ENCODE results near the gene CUEDC2.
A peak's percentile ranks its signal among the peaks of the same experiment; 100 is the strongest.

CUEDC2 gene

DNA sequence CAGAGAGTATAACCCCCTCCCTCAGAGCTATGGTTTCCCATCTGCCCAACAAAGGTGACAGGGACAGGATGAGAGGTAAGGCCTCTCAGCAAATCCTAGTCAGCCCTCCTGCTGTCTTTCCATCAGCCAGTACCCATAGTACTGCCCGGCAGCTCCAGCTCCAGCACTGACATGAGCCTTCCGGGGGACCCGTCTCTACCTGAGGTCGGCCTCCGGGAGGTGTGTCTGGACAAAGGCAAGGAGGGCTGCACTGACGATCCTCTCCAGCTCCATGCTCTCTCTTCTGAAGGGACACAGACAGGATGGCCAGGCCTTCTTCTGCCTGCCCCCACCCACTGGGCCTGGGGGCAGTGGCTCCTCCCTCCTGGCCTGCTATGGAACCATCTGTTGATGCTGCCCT, 7.5 kb downstream of the CUEDC2 start:
- no peak for DNase-seq (ENCODE audit: low spot score)

GRCh38 chr10:102424145-102424544, 8.2 kb downstream of the CUEDC2 start:
- no peak for DNase-seq (ENCODE audit: low spot score)

DNA sequence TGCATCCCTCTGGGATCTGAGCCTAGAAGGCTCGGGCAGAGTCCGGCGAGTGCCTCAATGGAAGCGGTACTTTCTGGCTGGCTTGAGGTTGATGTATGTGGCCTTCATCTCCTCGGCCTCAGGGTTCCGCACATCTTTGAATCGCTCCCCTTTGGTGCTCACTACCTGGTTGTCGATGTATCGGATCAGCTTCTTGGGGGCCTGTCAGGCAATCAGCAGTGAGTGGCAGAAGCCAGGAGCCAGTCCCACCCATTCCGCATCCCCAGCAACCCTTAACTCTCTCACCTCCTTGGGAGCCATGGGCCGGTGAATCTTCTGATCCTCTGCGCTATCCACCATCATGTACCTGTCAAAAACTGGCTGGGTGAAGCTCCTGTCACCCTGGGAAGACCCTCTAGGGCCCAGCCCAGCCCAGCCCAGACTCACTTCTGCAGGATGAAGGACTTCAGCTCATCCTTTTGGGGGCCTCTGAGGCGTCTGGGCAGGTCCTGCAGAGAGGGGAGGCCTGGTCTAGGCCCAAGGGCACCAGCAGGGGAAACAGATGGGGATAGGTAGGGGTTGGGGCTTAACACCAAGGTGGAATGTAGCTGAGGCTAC, 8.9 kb downstream of the CUEDC2 start:
- no peak for DNase-seq (ENCODE audit: low spot score)

DNA sequence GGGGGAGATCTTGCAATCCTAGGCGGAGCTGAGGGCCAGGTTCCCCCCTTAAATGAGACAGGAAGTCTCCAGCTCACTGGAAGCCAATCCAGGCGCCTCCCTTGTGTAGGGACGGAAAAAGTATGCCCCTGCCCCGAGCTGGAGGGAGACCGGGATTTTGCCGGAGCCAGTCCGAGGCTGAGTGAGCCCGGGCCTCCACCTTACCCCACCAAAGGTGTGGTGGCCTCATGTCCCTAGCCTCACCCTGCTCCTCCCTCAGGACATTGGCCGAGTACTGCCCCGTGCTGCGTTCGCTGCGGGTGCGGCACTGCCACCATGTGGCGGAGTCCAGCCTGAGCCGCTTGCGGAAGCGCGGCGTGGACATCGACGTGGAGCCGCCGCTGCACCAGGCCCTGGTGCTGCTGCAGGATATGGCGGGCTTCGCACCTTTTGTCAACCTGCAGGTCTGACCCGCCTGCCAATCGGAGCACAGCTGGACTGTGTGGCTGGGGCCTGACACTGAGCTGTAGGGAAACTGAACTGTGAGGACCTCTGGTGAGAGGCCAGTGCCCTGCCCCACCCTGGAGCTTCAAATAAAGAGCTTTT, 9.7 kb downstream of the CUEDC2 start:
- DNase-seq (ENCODE audit: low spot score) = peak; percentile 86

GRCh38 chr10:102421757-102422512, 10.4 kb downstream of the CUEDC2 start:
- DNase-seq (ENCODE audit: low spot score) = peak; percentile 53

DNA sequence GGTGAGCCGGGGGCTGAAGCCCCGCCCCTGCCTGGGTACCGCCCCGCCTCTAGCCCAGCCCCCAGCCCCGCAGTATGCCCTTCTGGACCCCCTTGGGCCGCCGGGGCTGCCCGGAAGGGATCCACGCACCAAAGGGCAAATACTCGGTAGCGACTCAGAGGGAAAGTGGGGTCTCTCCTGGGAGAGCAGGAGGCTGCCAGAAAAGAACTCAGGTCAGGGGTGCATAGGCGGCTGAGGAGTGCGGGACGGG, 10.9 kb downstream of the CUEDC2 start:
- DNase-seq (ENCODE audit: low spot score) = no peak

DNA sequence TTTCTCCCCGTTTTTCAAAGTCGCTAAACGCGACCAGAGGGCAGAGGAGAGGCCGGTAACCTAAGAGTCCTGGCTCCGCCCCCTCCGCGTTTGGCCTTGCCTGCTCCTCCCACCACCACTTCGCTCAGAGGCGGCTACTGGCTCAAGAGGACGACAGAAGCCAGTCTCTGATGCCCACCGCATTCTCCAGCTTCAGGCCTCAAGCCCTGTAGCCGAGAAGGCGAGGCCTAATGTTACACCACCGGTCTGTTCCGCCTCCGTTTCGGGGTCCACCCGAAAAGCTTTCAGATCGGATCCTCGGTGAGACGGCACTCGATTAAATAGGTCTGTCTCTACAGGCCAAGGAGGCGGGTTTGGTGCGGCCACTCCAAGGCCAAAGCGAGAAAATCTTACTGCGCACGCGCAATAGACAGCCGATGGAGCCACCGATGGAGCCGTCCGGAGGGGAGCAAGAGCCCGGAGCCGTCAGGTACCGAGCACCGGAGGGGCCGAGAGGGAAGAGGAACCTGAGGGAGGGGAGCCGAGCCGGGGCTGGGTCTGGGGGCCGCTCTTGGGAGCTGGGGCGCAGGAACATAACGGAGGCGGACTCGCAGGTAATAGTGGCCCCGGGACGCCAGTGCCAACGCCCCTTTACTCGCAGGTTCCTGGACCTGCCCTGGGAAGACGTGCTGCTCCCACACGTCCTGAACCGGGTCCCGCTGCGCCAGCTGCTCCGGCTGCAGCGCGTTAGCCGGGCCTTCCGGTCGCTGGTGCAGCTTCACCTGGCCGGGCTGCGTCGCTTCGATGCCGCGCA, 11.5 kb downstream of the CUEDC2 start, which contains the start of gene FBXL15:
Gene FBXL15, plus strand, starts transcription at position 123 of the 793 bp plus-strand sequence. Its CDS starts 294 bp downstream, at position 417.
- DNase-seq (ENCODE audit: low spot score) = peak; percentile 99

GRCh38 chr10:102420181-102420713, 12.1 kb downstream of the CUEDC2 start:
- DNase-seq (ENCODE audit: low spot score) = no peak

DNA sequence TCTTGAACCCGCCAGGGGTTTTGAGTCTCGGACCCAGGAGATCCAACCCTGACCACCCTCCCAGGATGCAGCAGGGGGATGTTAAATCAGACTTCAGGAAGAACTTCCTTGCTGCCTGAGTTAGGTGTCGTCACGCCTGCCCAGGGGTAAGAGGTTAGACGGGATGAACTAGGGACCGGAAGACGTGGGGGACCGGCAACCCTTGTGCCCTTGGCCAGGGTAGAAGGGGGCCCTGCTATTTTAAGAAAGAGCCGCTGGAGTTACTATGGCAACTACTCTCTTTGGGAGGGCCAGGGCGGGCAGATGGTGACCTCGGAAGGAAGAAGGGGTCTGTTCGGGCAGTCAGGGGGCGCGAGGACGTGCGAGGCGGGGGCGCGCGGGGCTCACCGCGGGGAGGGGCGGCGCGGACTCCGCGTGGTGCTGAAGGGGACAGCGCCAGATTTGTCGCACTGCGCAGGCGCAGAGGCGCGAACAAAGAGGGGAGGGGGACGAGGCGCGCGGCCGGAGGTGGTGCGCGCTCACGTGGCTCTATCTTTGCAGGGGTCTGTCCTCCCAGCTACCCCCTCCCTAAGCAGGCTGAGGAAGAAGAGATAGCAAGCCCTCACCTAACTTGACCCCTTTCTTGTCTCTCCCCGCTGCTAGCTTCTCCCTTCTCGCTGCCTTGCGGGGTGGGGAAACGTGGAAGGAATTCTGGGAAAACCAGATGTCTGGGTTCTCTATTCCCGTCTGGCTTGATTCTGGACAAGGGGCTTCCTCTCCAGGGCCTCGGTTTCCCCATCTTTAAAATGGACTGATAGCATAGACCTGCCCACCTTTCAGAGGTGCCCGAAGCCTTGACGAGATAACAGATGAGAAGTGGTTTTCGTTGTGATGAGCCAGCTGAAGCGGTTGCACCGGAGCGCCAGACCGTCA, 12.8 kb downstream of the CUEDC2 start:
- DNase-seq (ENCODE audit: low spot score) = peak; percentile 62

- DNase-seq (ENCODE audit: low spot score) = no peak
Observed at GRCh38 chr10:102418622-102419268, 13.6 kb downstream of the CUEDC2 start, which contains the start of gene PSD. TSS of gene PSD (minus strand) at chr10:102418785. CDS start at chr10:102417038, 1,747 bp downstream.

GRCh38 chr10:102416695-102417094, 15.7 kb downstream of the CUEDC2 start:
- DNase-seq (ENCODE audit: low spot score) = no peak

DNA sequence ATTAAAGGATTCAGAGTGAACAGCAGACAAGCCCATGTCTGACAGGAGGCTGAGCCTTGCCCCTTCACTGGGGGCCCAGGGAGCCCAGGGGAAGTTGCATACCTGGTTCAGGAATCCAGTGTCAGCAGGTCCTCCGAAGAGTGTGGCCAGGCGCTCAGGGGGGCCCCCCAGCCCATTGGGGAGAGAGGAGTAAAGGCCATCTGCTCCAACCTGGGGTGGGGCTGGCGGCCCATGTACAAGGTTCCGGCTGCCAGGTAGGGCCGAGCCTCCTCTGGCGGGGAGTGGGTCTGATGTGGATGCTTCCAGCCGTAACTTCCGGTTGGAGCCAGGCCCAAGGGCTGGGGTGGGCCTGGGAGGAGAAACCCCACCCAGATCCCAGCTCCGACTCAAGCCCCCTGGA, 16.1 kb downstream of the CUEDC2 start:
- no peak for DNase-seq (ENCODE audit: low spot score)

DNA sequence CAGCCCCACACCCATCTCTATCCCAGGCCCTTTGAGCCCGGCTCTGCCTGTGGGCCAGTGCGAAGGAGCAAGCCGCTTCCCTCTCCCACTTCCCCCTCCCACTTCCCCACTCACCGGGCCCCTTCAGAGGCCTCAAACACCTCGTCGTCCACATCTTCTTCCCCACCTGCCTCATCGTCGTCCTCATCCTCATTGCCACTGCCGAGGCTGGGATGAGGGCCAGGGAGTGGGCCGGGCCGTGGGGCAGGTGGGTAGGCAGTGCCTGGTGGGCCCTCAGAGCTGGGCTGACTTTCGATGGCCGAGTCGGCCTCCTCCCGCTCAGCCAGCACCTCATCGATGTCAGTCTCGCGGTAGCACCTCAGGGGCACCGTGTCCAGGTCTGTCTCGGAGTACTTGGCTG, 17.6 kb downstream of the CUEDC2 start:
- DNase-seq (ENCODE audit: low spot score) = no peak

DNA sequence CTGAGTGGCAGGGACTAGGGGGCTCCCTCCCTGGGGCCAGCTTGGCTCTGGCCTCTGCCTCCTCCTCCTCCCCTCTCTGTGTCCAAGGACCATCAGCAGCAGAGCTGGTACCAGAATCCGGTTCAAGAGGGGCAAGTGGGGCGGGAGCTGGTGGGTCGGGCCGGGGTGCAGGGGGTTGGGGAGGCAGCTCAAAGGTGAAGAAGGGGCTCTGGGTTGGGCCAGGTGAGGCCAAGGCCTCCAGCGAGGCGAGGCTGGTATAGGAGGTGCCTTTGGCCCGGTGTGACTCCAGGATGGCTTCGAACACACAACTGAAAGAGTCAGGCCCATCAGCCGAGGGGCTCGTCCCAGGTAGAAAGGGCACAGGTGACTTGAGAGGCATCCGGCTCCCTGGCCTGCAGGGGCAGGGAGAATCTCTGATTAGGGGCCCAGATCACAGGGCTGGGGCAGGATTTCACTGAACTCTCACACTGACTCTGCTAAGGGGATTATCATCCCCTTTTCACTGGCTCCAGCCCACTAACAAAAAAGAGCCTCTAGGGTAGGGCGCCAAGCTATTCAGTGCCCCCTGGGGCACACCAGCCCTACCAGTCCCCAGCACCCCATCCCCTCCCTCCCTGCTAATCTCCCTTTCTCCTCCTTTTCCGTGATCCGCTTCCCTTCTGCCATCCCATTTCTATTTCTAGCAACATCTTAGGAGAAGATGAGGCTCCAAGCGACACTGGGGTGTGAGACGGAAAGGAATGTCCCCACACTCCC, 18.4 kb downstream of the CUEDC2 start:
- DNase-seq (ENCODE audit: low spot score) = no peak

GRCh38 chr10:102413053-102413705, 19.2 kb downstream of the CUEDC2 start:
- DNase-seq (ENCODE audit: low spot score) = no peak

DNA sequence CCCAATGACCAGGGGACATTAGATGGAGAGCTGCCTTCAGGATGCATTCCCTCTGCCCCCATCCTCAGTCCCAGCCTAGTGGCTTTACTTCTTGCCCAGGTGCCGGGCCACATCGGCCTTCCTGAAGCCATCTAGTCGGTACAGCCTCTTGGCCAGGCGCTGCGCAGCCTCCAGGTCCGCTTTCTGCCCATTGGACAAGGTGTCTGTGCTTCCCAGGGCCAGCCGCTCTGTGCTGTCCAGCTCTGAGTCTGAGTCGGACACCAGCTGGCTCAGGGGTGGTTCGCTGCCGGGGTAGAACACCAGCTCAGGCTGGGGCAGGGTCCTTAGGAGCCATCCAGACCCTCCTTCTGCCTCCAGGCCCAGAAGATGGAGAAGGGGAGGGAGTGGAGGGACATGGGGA, 20.1 kb downstream of the CUEDC2 start:
- no peak for DNase-seq (ENCODE audit: low spot score)

GRCh38 chr10:102411341-102412255, 20.8 kb downstream of the CUEDC2 start:
- DNase-seq (ENCODE audit: low spot score) = no peak

- no peak for DNase-seq (ENCODE audit: low spot score)
Observed at GRCh38 chr10:102410429-102411073, 21.8 kb downstream of the CUEDC2 start.

Data from hematopoietic multipotent progenitor cell treated with erythropoietin and hydrocortisone succinate and interleukin-3 and kit ligand, for 17 days (in vitro differentiated cells).